HepG2 (cell line): ENCODE data around the gene SLC2A6. TPM values are rescaled to one million over a fixed set of nuclear protein-coding genes. Genes with fewer than 3 reads are reported as not detected.

Experiments used
- CBX2 ChIP-seq, 2 experiments: fragments of 200-600 bp in 1 of 2; sonication (generic); formaldehyde crosslinking in 1 of 2; IDR thresholded peaks; 2 replicates each; pipeline versions ENCODE4 v1.7.0 to v1.8.1; 2018 to 2022; ENCODE audit warnings: low read depth in 2 of 2, low read length in 1 of 2, mild to moderate bottlenecking in 1 of 2, missing genetic modification reagents in 1 of 2
- HDAC2 ChIP-seq: sonication (generic); formaldehyde crosslinking; IDR thresholded peaks from 2 replicates; pipeline ENCODE4 v1.4.0; 2020; ENCODE audit warnings: missing genetic modification reagents
- IRX3 ChIP-seq: sonication (generic); formaldehyde crosslinking; IDR thresholded peaks from 2 replicates; pipeline ENCODE4 v1.8.1; 2023; ENCODE audit warnings: mild to moderate bottlenecking, low read depth, missing genetic modification reagents, borderline replicate concordance
- PCBP1 ChIP-seq: fragments of 200-400 bp; formaldehyde crosslinking; IDR thresholded peaks from 2 replicates; pipeline ENCODE4 v1.6.1; 2017; ENCODE audit warnings: mild to moderate bottlenecking, low read depth, low read length, borderline replicate concordance
- PRDM15 ChIP-seq: sonication (generic); formaldehyde crosslinking; IDR thresholded peaks from 2 replicates; pipeline ENCODE4 v1.4.0; 2020; ENCODE audit warnings: missing genetic modification reagents
- SOX5 ChIP-seq: IDR thresholded peaks from 2 replicates; pipeline ENCODE4 v1.6.1; 2016; ENCODE audit warnings: borderline replicate concordance
- TEAD2 ChIP-seq: sonication (generic); formaldehyde crosslinking; IDR thresholded peaks from 2 replicates; pipeline ENCODE4 v1.9.0; 2021; ENCODE audit warnings: missing genetic modification reagents
- ZNF142 ChIP-seq: sonication (generic); formaldehyde crosslinking; IDR thresholded peaks from 2 replicates; pipeline ENCODE4 v1.4.0; 2020; ENCODE audit warnings: missing genetic modification reagents
- ZNF367 ChIP-seq: sonication (generic); formaldehyde crosslinking; IDR thresholded peaks from 2 replicates; pipeline ENCODE4 v1.4.0; 2020; ENCODE audit warnings: missing genetic modification reagents, borderline replicate concordance
- ZNF383 ChIP-seq: sonication (generic); formaldehyde crosslinking; IDR thresholded peaks from 2 replicates; pipeline ENCODE4 v1.4.0; 2020; ENCODE audit warnings: missing genetic modification reagents, mild to moderate bottlenecking, borderline replicate concordance
- ZNF674 ChIP-seq: sonication (generic); formaldehyde crosslinking; IDR thresholded peaks from 2 replicates; pipeline ENCODE4 v1.5.0; 2020; ENCODE audit warnings: low read depth, mild to moderate bottlenecking, missing genetic modification reagents
- ZNF878 ChIP-seq: sonication (generic); formaldehyde crosslinking; IDR thresholded peaks from 2 replicates; pipeline ENCODE4 v1.8.1; 2023; ENCODE audit warnings: mild to moderate bottlenecking, missing genetic modification reagents, moderate library complexity
- polyA plus RNA-seq, 8 experiments: library from polyadenylated mRNA; depleted of rRNA in 3 of 8; stranded (reverse) in 7 of 8; unstranded in 1 of 8; fragments of >200 nt; fragmentation: Illumina TruSeq in 4 of 8; extraction: Trizol in 4 of 8; gene quantifications; 2 replicates each; pipeline versions ENCODE4 v1.2.1 to v1.2.3, GENCODE V29; 2011 to 2016; ENCODE audit warnings: low read depth in 4 of 8, missing spikeins in 1 of 8, mixed read lengths in 1 of 8; ENCODE audit not compliant: insufficient read depth in 1 of 8
- total RNA-seq, 5 experiments: library from RNA; depleted of rRNA; stranded (reverse); fragments of >200 nt; fragmentation: Illumina TruSeq; extraction: Trizol; gene quantifications; 2 replicates each; pipeline ENCODE4 v1.2.3, GENCODE V29; 2016; ENCODE audit warnings: low read depth in 1 of 5
- TF ChIP-seq, protein P1 (sequence below): sonication (generic); formaldehyde crosslinking; IDR thresholded peaks from 2 replicates; pipeline ENCODE4 v1.4.0; 2020; ENCODE audit warnings: missing genetic modification reagents
- TF ChIP-seq, protein P2 (sequence below): IDR thresholded peaks from 2 replicates; pipeline ENCODE4 v1.6.1; 2016; ENCODE audit warnings: mild to moderate bottlenecking

SLC2A6 gene
- total and polyA plus RNA-seq, 2 of the 13 experiments (the other 11 are each of a cell fraction or from before 2014, with no cell fraction given), result 4.1 to 15.0 TPM

DNA sequence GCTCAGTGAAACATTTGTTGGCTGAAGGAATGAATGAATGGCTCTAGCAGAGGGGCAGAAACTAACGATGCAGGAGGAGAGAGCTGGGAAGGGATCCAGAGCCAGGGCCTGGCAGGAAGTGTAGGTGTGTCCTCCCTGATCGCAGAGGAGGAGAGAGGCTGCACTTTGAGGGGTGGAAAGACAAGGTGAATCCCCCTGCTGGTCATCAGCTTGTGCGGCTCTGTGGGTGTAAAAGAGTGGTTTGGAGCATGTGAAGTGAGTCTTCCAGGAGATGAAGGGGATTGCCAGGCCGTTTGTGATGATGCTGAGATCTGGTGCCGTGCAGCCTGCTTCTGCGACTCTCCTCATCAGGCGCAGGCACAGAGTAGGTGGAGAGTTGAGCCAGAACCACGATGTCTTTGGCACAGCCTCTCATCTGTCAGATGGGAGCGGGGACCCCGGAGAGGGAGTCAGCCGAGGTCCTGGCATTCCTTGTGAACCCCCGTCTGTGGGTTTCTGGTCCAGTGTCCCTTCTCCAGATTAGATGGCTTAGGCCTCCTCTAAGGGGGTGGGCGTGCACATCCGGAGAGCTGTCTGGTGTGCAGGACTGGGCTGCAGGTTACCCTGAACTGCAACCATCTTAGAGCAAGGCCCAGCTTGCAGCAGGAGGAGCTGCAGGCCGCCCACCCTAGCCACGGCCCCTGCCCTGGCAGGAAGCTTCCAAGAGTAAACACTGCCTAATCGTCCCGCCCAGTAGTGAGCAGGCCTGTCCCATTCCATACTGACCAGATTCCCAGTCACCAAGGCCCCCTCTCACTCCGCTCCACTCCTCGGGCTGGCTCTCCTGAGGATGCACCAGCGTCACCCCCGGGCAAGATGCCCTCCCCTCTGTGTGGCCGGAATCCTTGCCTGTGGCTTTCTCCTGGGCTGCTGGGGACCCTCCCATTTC is 57.0 kb downstream of the SLC2A6 start, which contains the start of gene ADAMTS13 (continued):
- TF ChIP-seq ZNF142 (CRISPR knock-in tag) (no peak), SOX5 (CRISPR knock-in tag) (no peak), TEAD2 (CRISPR knock-in tag) (no peak), ZNF383 (CRISPR knock-in tag) (no peak), PRDM15 (CRISPR knock-in tag) (no peak), ZNF674 (CRISPR knock-in tag) (no peak), HDAC2 (0 out of 2 replicates have a peak, but pooled peaks have one; percentile 25), PCBP1 (no peak), ZNF367 (CRISPR knock-in tag) (no peak), CBX2 (IDR thresholded peaks at IDR 0.05; ENCODE audit: low read depth, low read length) (no peak), CBX2 (CRISPR knock-in tag; IDR thresholded peaks at IDR 0.05; ENCODE audit: low read depth) (no peak), ZNF878 (CRISPR knock-in tag) (no peak), IRX3 (CRISPR knock-in tag) (no peak)
- TF ChIP-seq, protein P1, sequence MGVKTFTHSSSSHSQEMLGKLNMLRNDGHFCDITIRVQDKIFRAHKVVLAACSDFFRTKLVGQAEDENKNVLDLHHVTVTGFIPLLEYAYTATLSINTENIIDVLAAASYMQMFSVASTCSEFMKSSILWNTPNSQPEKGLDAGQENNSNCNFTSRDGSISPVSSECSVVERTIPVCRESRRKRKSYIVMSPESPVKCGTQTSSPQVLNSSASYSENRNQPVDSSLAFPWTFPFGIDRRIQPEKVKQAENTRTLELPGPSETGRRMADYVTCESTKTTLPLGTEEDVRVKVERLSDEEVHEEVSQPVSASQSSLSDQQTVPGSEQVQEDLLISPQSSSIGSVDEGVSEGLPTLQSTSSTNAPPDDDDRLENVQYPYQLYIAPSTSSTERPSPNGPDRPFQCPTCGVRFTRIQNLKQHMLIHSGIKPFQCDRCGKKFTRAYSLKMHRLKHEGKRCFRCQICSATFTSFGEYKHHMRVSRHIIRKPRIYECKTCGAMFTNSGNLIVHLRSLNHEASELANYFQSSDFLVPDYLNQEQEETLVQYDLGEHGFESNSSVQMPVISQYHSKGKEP, result no peak
- TF ChIP-seq, protein P2, sequence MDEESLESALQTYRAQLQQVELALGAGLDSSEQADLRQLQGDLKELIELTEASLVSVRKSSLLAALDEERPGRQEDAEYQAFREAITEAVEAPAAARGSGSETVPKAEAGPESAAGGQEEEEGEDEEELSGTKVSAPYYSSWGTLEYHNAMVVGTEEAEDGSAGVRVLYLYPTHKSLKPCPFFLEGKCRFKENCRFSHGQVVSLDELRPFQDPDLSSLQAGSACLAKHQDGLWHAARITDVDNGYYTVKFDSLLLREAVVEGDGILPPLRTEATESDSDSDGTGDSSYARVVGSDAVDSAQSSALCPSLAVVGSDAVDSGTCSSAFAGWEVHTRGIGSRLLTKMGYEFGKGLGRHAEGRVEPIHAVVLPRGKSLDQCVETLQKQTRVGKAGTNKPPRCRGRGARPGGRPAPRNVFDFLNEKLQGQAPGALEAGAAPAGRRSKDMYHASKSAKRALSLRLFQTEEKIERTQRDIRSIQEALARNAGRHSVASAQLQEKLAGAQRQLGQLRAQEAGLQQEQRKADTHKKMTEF, result no peak
